Ovary (tissue), 9 donors: ENCODE data around the gene CLN6. TPM values are rescaled to one million over a fixed set of nuclear protein-coding genes. Genes with fewer than 3 reads are reported as not detected.
A peak's percentile ranks its signal among the peaks of the same experiment; 100 is the strongest.
"Not testable (repeated sequence)": the region's sequence is repeated elsewhere in the genome, so short reads cannot be mapped to it uniquely, and the experiment has no call there.

Experiments used
- DNase-seq, 5 donors: peaks; one replicate each; pipeline ENCODE4 v3.0.0-alpha.2; 2019 to 2020
- H3K27ac ChIP-seq, 2 donors: fragments of 200-600 bp; one replicate each; pipeline versions ENCODE4 v1.5.1 to v1.8.0; 2019 to 2022
- H3K27me3 ChIP-seq: fragments of 200-600 bp; one replicate; pipeline ENCODE4 v1.8.0; 2022
- H3K36me3 ChIP-seq: fragments of 200-600 bp; sonication (generic); one replicate; pipeline ENCODE4 v1.5.1; 2019
- H3K4me1 ChIP-seq: one replicate; pipeline ENCODE4 v1.8.1; 2013; ENCODE audit warnings: mild to moderate bottlenecking, moderate library complexity; ENCODE audit not compliant: insufficient read depth
- H3K4me3 ChIP-seq: fragments of 200-600 bp; sonication (generic); one replicate; pipeline ENCODE4 v1.5.1; 2017
- H3K9me3 ChIP-seq, 2 donors: fragments of 200-600 bp in 1 of 2; sonication (generic) in 1 of 2; one replicate each; pipeline versions ENCODE4 v1.5.1 to v1.8.1; 2013 to 2019; ENCODE audit warnings: mild to moderate bottlenecking in 1 of 2, moderate library complexity in 1 of 2
- EP300 ChIP-seq: sonication (generic); formaldehyde crosslinking; IDR thresholded peaks from one replicate; pipeline ENCODE4 v1.6.1; 2017; ENCODE audit warnings: antibody characterized with exemption
- POLR2A ChIP-seq: fragments of 450-650 bp; IDR thresholded peaks from one replicate; pipeline ENCODE4 v1.6.1; 2017; ENCODE audit warnings: antibody characterized with exemption, mild to moderate bottlenecking, moderate library complexity
- WGBS, 3 donors: extraction: QIAGEN DNeasy Blood & Tissue Kit in 1 of 3; methylation state at CpG; one replicate each; pipeline versions ENCODE4 v1.1.5 to v1.1.7; 2013 to 2017; 5-methylcytosine and 5-hydroxymethylcytosine counted together
- intact Hi-C, 4 donors: fragments of 100-400 bp; cut with DNase I; formaldehyde crosslinking; loops; one replicate each; pipeline versions ENCODE4 v1.11.0 to v1.15.1; 2022 to 2023
- polyA plus RNA-seq, 2 donors: library from polyadenylated mRNA; stranded (reverse); fragments of 200-250 nt in 1 of 2; fragments of 350-450 nt in 1 of 2; fragmentation: Illumina TruSeq in 1 of 2; extraction: RNeasy Lipid Tissue Mini Kit (QIAGEN cat#74804) in 1 of 2; gene quantifications; one replicate each; pipeline ENCODE4 v1.2.3, GENCODE V29; 2013 to 2014
- total RNA-seq, 7 donors: library from RNA; depleted of rRNA in 2 of 7; stranded (reverse); fragments of >200 nt in 2 of 7; fragmentation: NEBNext Ultra II Directional in 3 of 7; extraction: Animal tissue kit (Norgen Biotek cat#: 25700) in 3 of 7; gene quantifications; one replicate each; pipeline versions ENCODE4 v1.1.0 to v1.2.4, GENCODE V29; 2016 to 2023
- TF ChIP-seq, protein P1 (sequence below), 3 donors: fragments of 450-650 bp in 2 of 3; fragments of 200-600 bp in 1 of 3; IDR thresholded peaks; one replicate each; pipeline versions ENCODE4 v1.5.1 to v1.8.0; 2016 to 2022; ENCODE audit warnings: antibody characterized with exemption in 3 of 3, mild to moderate bottlenecking in 1 of 3
- donor health status: DM: no; HTN: no; CAD: no; lungs with moderate emphysema.
- donor health status: DM: no; HTN: no; CAD: no.
- donor health status: Bipolar disorder and iron deficiency.
- donor health status: DM: yes; HTN: yes; CAD: no.
- donor health status: DM: no; HTN: no; CAD: no.
- donor health status: DM: yes; HTN: yes; CAD: no.

Gene CLN6
- total and polyA plus RNA-seq, 9 donors = 6.3 to 21.8 (median 12.0) TPM

DNA sequence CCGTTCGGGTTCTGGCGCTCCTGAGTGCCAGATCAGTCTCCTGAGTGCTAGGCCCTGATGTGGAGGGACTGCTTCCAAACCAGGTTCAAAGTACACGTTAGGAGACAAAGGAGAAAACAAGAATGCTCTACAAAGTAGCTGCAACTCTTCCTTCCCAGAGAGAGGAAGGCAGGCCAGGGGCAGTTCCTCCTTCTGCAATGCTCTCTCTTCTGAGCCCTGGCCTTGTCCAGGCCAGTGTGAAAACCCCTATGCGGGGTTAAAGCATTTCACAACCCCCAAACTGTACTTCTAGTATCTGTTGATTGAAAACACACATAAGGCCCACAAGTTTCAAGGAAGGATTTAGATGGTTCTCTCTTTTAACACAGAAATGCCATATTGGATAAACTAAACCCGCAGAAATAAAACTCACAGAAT, 14.7 kb downstream of the CLN6 start:
- intact Hi-C loops = loop anchor here in 2 of 4 donors (5.0 to 10.0 kb wide), 2 partner anchors 160 to 353 kb away; partner anchors contain the start of gene PIAS1 (in 1 of the 2)
- no peak for TF ChIP-seq EP300
- TF ChIP-seq, protein P1, sequence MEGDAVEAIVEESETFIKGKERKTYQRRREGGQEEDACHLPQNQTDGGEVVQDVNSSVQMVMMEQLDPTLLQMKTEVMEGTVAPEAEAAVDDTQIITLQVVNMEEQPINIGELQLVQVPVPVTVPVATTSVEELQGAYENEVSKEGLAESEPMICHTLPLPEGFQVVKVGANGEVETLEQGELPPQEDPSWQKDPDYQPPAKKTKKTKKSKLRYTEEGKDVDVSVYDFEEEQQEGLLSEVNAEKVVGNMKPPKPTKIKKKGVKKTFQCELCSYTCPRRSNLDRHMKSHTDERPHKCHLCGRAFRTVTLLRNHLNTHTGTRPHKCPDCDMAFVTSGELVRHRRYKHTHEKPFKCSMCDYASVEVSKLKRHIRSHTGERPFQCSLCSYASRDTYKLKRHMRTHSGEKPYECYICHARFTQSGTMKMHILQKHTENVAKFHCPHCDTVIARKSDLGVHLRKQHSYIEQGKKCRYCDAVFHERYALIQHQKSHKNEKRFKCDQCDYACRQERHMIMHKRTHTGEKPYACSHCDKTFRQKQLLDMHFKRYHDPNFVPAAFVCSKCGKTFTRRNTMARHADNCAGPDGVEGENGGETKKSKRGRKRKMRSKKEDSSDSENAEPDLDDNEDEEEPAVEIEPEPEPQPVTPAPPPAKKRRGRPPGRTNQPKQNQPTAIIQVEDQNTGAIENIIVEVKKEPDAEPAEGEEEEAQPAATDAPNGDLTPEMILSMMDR (IDR thresholded peaks at IDR 0.05) = no peak
- TF ChIP-seq POLR2A = no peak
- no peak for DNase-seq

DNA sequence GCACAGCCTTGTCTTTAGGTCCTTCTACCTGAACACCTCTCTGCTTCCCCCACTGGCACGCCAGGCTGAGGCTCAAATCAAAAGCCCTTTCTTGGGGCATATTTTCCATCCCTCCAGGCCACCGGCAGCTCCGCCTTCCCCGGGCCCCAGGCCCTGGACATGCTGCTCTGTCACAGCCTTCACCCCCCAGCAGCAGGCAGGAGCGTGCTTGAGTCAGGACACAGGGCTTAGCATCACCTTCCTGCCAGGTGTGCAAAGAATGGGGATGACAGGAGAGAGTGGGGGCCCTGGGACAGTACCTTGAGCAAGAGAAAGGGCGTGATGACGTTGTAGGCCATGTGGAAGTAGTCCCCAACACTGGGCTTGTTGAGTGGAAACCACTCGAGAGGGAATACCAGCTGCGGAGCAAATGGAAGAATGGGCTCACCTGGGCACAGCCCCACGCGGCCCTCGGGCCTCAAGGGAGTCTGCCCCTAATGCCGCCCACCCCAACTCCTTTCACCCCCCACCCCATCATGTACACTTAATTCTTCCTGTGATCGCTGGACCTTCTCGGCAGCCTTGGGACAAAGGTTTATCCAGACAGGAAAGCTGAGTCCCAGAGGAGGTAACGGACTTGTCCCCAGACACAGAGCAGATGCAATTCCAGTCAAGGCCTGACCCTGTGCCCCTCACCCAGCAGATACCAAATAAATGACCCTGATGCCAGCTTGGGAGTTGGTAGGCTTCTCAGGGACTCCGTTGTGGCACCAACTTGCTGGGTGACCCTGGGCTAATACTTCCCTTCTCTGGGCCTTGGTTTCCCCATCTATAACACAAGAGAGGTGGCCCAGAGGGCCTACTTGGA, 15.3 kb downstream of the CLN6 start:
- intact Hi-C loops = loop anchor here in 2 of 4 donors (5.0 to 10.0 kb wide), 2 partner anchors 159 to 352 kb away; partner anchors contain the start of gene PIAS1 (in 1 of the 2)
- TF ChIP-seq, protein P1 (IDR thresholded peaks at IDR 0.05) = no peak
- TF ChIP-seq POLR2A = no peak
- no peak for TF ChIP-seq EP300

More for the DNA sequence above, 14.7 kb downstream of the CLN6 start:
- no peaks in the 10 kb centered on the region for H3K27me3 ChIP-seq
- H3K4me3 ChIP-seq = no peak overlapping the region
- H3K27ac ChIP-seq = no peak overlapping the region
- H3K9me3 ChIP-seq = no peaks in the 10 kb centered on the region
- H3K36me3 ChIP-seq = no peaks in the 10 kb centered on the region
- 83 to 90% (median 86%) methylated on average over 6 of the region's 6 CpGs for WGBS, 3 donors
- H3K4me1 ChIP-seq = no peaks in the 10 kb centered on the region

DNA sequence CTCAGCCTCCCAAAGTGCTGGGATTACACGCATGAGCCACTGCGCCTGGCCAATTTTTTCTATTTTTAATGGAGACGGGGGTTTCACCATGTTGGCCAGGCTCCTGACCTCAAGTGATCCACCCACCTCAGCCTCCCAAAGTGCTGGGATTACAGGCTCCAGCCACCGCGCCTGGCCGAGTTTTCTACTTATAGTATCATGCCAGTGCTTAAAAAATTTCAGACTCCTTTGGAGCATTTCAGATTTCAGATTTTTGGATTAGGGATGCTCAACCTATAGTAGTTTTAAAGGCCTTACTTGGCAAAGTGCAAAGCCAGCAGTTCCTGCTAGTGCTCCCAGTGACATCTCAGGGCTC, 16.1 kb downstream of the CLN6 start:
- not testable (repeated sequence) for H3K4me3 ChIP-seq, H3K27me3 ChIP-seq, H3K27ac ChIP-seq, H3K4me1 ChIP-seq, H3K36me3 ChIP-seq, H3K9me3 ChIP-seq, DNase-seq
- intact Hi-C loops = loop anchor here in 2 of 4 donors (5.0 to 10.0 kb wide), 2 partner anchors 159 to 351 kb away; partner anchors contain the start of gene PIAS1 (in 1 of the 2)
- 86 to 93% (median 93%) methylated on average over 6 of the region's 6 CpGs for WGBS, 3 donors

More for the DNA sequence above, 15.3 kb downstream of the CLN6 start:
- no peaks in the 10 kb centered on the region for H3K36me3 ChIP-seq
- no peak overlapping the region for H3K27ac ChIP-seq
- peak in 1 of 5 donors; percentile 6 for DNase-seq
- no peak overlapping the region for H3K4me3 ChIP-seq
- H3K9me3 ChIP-seq = no peaks in the 10 kb centered on the region
- WGBS, 3 donors = 93 to 94% (median 94%) methylated on average over 17 of the region's 17 CpGs
- no peaks in the 10 kb centered on the region for H3K4me1 ChIP-seq
- no peaks in the 10 kb centered on the region for H3K27me3 ChIP-seq

DNA sequence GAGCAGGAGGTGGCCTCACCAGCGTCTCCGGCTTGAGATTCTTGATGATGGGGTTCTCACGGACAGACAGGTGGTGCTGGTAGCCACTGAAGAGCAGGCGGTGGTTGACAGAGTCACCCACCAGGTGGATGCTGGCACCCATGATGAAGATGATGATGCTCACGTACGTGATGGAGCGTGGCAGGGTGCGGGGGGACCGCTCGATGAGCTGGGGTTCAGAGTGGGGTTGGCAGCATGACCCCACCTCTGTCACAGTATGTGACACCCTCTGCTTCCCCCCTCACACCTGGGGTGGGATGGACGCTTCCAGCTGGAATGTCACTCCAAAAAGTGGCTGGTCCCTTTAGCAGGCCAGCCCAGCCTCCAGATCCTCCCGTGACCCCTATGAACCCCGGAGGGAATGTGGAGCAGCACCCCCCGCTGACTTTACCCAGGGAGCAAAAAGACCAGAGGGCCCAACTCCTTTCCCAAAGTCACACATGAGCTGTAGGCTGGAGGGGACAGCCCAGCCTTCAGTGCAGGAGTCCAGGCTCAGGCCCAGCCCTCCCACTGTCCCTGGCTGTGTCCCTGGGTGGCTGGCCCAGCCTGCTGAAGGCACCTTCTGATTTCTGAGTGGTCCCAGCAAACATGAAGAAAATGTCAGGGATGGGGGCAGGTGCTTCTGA, 17.7 kb downstream of the CLN6 start:
- DNase-seq = no peak
- 91 to 96% (median 96%) methylated on average over 14 of the region's 14 CpGs for WGBS, 3 donors
- Histone ChIP-seq H3K27me3 (no peaks in the 10 kb centered on the region), H3K36me3 (no peaks in the 10 kb centered on the region), H3K4me1 (no peaks in the 10 kb centered on the region), H3K27ac (no peak overlapping the region), H3K4me3 (no peak overlapping the region), H3K9me3 (no peaks in the 10 kb centered on the region)
- intact Hi-C loops = loop anchor here in 2 of 4 donors (5.0 to 10.0 kb wide), 2 partner anchors 157 to 349 kb away; partner anchors contain the start of gene PIAS1 (in 1 of the 2)
- TF ChIP-seq POLR2A (no peak), EP300 (no peak)
- TF ChIP-seq, protein P1 (IDR thresholded peaks at IDR 0.05) = no peak
